Prostate gland (tissue), 2 donors: Measurements from ENCODE around the gene SST.

Source experiments
- CTCF ChIP-seq, 4 experiments: fragments of 200-600 bp in 2 of 4; fragments of 450-650 bp in 2 of 4; sonication (generic) in 2 of 4; IDR thresholded peaks; 1 replicate in 3 of 4; 2 replicates in 1 of 4; pipeline ENCODE4 v1.5.1; 2016 to 2019; ENCODE audit warnings: antibody characterized with exemption in 4 of 4, mild to moderate bottlenecking in 2 of 4, moderate library complexity in 2 of 4
- POLR2A ChIP-seq: fragments of 450-650 bp; IDR thresholded peaks from one replicate; pipeline ENCODE4 v1.6.1; 2016; ENCODE audit warnings: antibody characterized with exemption, mild to moderate bottlenecking
- POLR2AphosphoS5 ChIP-seq: sonication (generic); formaldehyde crosslinking; IDR thresholded peaks from one replicate; pipeline ENCODE4 v1.6.1; 2017; ENCODE audit warnings: antibody characterized with exemption

DNA sequence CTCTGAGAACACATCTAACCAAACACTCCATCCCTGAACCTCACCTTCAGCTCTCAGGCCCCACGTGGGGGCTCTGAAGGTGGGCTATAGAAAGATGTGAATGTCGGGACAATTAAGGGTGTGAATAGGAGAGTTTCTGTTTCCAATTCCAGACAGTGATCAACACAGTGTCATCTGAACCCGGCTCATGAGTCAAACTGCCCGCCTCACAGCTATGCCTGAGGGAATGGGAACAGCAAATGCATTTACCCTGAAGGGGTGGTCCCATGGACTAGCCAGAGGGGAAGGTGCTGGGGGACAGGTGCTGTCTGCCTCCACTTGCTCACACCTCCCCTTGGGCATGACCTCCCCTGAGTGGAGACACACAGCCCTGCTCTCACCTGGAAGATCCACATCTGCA, 25.8 kb upstream of the SST start:
- TF ChIP-seq CTCF (IDR thresholded peaks at IDR 0.05) (no peak), POLR2A (no peak), POLR2AphosphoS5 (no peak)
